Measurements from ENCODE around the gene TLE7.

- TF ChIP-seq, protein P1, sequence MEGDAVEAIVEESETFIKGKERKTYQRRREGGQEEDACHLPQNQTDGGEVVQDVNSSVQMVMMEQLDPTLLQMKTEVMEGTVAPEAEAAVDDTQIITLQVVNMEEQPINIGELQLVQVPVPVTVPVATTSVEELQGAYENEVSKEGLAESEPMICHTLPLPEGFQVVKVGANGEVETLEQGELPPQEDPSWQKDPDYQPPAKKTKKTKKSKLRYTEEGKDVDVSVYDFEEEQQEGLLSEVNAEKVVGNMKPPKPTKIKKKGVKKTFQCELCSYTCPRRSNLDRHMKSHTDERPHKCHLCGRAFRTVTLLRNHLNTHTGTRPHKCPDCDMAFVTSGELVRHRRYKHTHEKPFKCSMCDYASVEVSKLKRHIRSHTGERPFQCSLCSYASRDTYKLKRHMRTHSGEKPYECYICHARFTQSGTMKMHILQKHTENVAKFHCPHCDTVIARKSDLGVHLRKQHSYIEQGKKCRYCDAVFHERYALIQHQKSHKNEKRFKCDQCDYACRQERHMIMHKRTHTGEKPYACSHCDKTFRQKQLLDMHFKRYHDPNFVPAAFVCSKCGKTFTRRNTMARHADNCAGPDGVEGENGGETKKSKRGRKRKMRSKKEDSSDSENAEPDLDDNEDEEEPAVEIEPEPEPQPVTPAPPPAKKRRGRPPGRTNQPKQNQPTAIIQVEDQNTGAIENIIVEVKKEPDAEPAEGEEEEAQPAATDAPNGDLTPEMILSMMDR (IDR thresholded peaks at IDR 0.05; ENCODE audit: borderline replicate concordance, extremely low read depth, low read length, poor library complexity, severe bottlenecking) = no peak
- TF ChIP-seq EZH2 (IDR thresholded peaks at IDR 0.05; ENCODE audit: borderline replicate concordance, low read depth, low read length, severe bottlenecking) = no peak
Measured at GRCh38 chr16:71409011-71409775, 32.7 kb downstream of the TLE7 start.
